Muscle layer of colon (tissue), 2 donors: ENCODE results near the gene NFIL3.

ENCODE experiments used
- H3K27ac ChIP-seq: one replicate; pipeline ENCODE4 v1.7.0; 2013; ENCODE audit warnings: low read depth, mild to moderate bottlenecking, low read length, moderate library complexity
- H3K27me3 ChIP-seq, 2 donors: one replicate each; pipeline ENCODE4 v1.7.0; 2013; ENCODE audit warnings: low read length in 2 of 2, mild to moderate bottlenecking in 2 of 2; ENCODE audit not compliant: insufficient read depth in 2 of 2, control insufficient read depth in 1 of 2
- H3K36me3 ChIP-seq: one replicate; pipeline ENCODE4 v1.7.0; 2013; ENCODE audit warnings: mild to moderate bottlenecking, low read length; ENCODE audit not compliant: insufficient read depth
- H3K4me1 ChIP-seq: one replicate; pipeline ENCODE4 v1.7.0; 2013; ENCODE audit warnings: mild to moderate bottlenecking, low read length; ENCODE audit not compliant: insufficient read depth
- H3K4me3 ChIP-seq, 2 donors: one replicate each; pipeline ENCODE4 v1.7.0; 2013; ENCODE audit warnings: low read length in 2 of 2, low read depth in 1 of 2, mild to moderate bottlenecking in 1 of 2, moderate library complexity in 1 of 2
- H3K9ac ChIP-seq: one replicate; pipeline ENCODE4 v1.7.0; 2013; ENCODE audit warnings: low read length
- H3K9me3 ChIP-seq: one replicate; pipeline ENCODE4 v1.7.0; 2013; ENCODE audit warnings: mild to moderate bottlenecking, low read length
- donor health status: abdominal sarcoma.
- donor health status: Adenocarcinoma of cecum.

NFIL3 gene

GRCh38 chr9:91431485-91431884 is 7.9 kb upstream of the NFIL3 start:
- H3K9me3 ChIP-seq = no peaks in the 10 kb centered on the region
- no peak overlapping the region for H3K27ac ChIP-seq
- peaks cover 5% of the 10 kb centered on the region for H3K4me1 ChIP-seq
- no peak overlapping the region for H3K9ac ChIP-seq
- no peaks in the 10 kb centered on the region for H3K36me3 ChIP-seq
- no peak overlapping the region for H3K4me3 ChIP-seq
- no peaks in the 10 kb centered on the region for H3K27me3 ChIP-seq

GRCh38 chr9:91429501-91429900 is 5.9 kb upstream of the NFIL3 start:
- Histone ChIP-seq H3K36me3 (no peaks in the 10 kb centered on the region), H3K9me3 (no peaks in the 10 kb centered on the region), H3K27me3 (no peaks in the 10 kb centered on the region), H3K4me3 (no peak overlapping the region), H3K27ac (no peak overlapping the region), H3K9ac (no peak overlapping the region), H3K4me1 (peaks cover 5% of the 10 kb centered on the region)

GRCh38 chr9:91428927-91429351 is 5.3 kb upstream of the NFIL3 start:
- H3K4me3 ChIP-seq = no peak overlapping the region
- H3K9me3 ChIP-seq = no peaks in the 10 kb centered on the region
- no peaks in the 10 kb centered on the region for H3K36me3 ChIP-seq
- H3K4me1 ChIP-seq = peaks cover 5% of the 10 kb centered on the region
- H3K9ac ChIP-seq = no peak overlapping the region
- no peak overlapping the region for H3K27ac ChIP-seq
- H3K27me3 ChIP-seq = no peaks in the 10 kb centered on the region

- Histone ChIP-seq H3K9me3 (no peaks in the 10 kb centered on the region), H3K9ac (no peak overlapping the region), H3K4me1 (peaks cover 5% of the 10 kb centered on the region), H3K27me3 (no peaks in the 10 kb centered on the region), H3K27ac (no peak overlapping the region), H3K36me3 (no peaks in the 10 kb centered on the region), H3K4me3 (no peak overlapping the region)
Measured at GRCh38 chr9:91428436-91428835, 4.8 kb upstream of the NFIL3 start.

GRCh38 chr9:91427873-91428272 is 4.2 kb upstream of the NFIL3 start:
- Histone ChIP-seq H3K9ac (no peak overlapping the region), H3K4me3 (no peak overlapping the region), H3K27me3 (no peaks in the 10 kb centered on the region), H3K27ac (no peak overlapping the region), H3K4me1 (no peaks in the 10 kb centered on the region), H3K36me3 (no peaks in the 10 kb centered on the region), H3K9me3 (no peaks in the 10 kb centered on the region)

GRCh38 chr9:91426123-91426745 is 2.6 kb upstream of the NFIL3 start:
- Histone ChIP-seq H3K4me3 (no peak overlapping the region), H3K27me3 (no peaks in the 10 kb centered on the region), H3K9ac (no peak overlapping the region), H3K36me3 (no peaks in the 10 kb centered on the region), H3K9me3 (no peaks in the 10 kb centered on the region), H3K27ac (peak overlapping the region; percentile 95), H3K4me1 (peaks cover 5% of the 10 kb centered on the region)

GRCh38 chr9:91425271-91425670 is 1.6 kb upstream of the NFIL3 start:
- H3K4me1 ChIP-seq = peaks cover 8% of the 10 kb centered on the region

GRCh38 chr9:91424403-91425176 is 958 bp upstream of the NFIL3 start:
- peak overlapping the region; percentile 82 for H3K9ac ChIP-seq
- H3K4me1 ChIP-seq = peaks cover 12% of the 10 kb centered on the region
- H3K27ac ChIP-seq = peak overlapping the region; percentile 95
- peak overlapping the region; percentile 63 to 86 for H3K4me3 ChIP-seq
- no peaks in the 10 kb centered on the region for H3K36me3 ChIP-seq
- no peaks in the 10 kb centered on the region for H3K27me3 ChIP-seq
- no peaks in the 10 kb centered on the region for H3K9me3 ChIP-seq

More at GRCh38 chr9:91425271-91425670, 1.6 kb upstream of the NFIL3 start:
- peak overlapping the region; percentile 95 for H3K27ac ChIP-seq
- no peaks in the 10 kb centered on the region for H3K27me3 ChIP-seq
- peak overlapping the region; percentile 82 for H3K9ac ChIP-seq
- peak overlapping the region in 1 of 2 donors; percentile 63 for H3K4me3 ChIP-seq
- no peaks in the 10 kb centered on the region for H3K36me3 ChIP-seq
- no peaks in the 10 kb centered on the region for H3K9me3 ChIP-seq

- Histone ChIP-seq H3K4me1 (peaks cover 15% of the 10 kb centered on the region), H3K9me3 (no peaks in the 10 kb centered on the region), H3K9ac (peak overlapping the region; percentile 92), H3K36me3 (no peaks in the 10 kb centered on the region), H3K4me3 (peak overlapping the region; percentile 75 to 91), H3K27ac (peak overlapping the region; percentile 88), H3K27me3 (no peaks in the 10 kb centered on the region)
Measured at GRCh38 chr9:91422758-91423711, 597 bp downstream of the NFIL3 start.

- Histone ChIP-seq H3K27me3 (no peaks in the 10 kb centered on the region), H3K27ac (peak overlapping the region; percentile 88), H3K9me3 (no peaks in the 10 kb centered on the region), H3K9ac (peak overlapping the region; percentile 92), H3K4me1 (peaks cover 15% of the 10 kb centered on the region), H3K36me3 (no peaks in the 10 kb centered on the region), H3K4me3 (peak overlapping the region; percentile 75 to 91)
Measured at GRCh38 chr9:91421971-91422757, 1.5 kb downstream of the NFIL3 start.
